Breast epithelium (tissue), 3 donors: ENCODE data around the gene SFXN2.

Source experiments
- POLR2A ChIP-seq: fragments of 450-650 bp; IDR thresholded peaks from one replicate; pipeline ENCODE4 v1.6.1; 2016; ENCODE audit warnings: antibody characterized with exemption, mild to moderate bottlenecking, moderate library complexity
- POLR2AphosphoS5 ChIP-seq, 3 donors: sonication (generic); formaldehyde crosslinking; IDR thresholded peaks; one replicate each; pipeline ENCODE4 v1.6.1; 2017; ENCODE audit warnings: antibody characterized with exemption in 3 of 3
- TF ChIP-seq, protein P1 (sequence below), 3 donors: fragments of 450-650 bp; IDR thresholded peaks; one replicate each; pipeline ENCODE4 v1.5.1; 2016 to 2017; ENCODE audit warnings: antibody characterized with exemption in 3 of 3, mild to moderate bottlenecking in 3 of 3, moderate library complexity in 3 of 3

DNA sequence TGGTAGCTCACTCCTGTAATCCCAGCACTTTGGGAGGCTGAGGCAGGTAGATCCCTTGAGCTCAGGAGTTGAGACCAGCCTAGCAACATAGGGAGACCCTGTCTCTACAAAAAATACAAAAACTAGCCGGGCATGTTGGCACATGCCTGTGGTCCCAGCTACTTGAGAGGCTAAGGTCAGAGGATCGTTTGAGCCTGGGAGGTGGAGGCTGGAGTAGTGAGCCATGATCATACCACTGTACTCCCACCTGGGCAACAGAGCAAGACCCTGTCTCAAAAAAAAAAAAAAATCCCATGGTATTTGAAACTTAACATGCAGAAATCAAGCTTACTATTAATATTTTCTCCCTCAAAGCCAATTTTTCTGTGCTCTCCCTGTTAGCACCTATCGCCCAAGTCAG lies 5.9 kb downstream of the SFXN2 start:
- TF ChIP-seq, protein P1, sequence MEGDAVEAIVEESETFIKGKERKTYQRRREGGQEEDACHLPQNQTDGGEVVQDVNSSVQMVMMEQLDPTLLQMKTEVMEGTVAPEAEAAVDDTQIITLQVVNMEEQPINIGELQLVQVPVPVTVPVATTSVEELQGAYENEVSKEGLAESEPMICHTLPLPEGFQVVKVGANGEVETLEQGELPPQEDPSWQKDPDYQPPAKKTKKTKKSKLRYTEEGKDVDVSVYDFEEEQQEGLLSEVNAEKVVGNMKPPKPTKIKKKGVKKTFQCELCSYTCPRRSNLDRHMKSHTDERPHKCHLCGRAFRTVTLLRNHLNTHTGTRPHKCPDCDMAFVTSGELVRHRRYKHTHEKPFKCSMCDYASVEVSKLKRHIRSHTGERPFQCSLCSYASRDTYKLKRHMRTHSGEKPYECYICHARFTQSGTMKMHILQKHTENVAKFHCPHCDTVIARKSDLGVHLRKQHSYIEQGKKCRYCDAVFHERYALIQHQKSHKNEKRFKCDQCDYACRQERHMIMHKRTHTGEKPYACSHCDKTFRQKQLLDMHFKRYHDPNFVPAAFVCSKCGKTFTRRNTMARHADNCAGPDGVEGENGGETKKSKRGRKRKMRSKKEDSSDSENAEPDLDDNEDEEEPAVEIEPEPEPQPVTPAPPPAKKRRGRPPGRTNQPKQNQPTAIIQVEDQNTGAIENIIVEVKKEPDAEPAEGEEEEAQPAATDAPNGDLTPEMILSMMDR (IDR thresholded peaks at IDR 0.05), result no peak
- TF ChIP-seq POLR2A (no peak), POLR2AphosphoS5 (IDR thresholded peaks at IDR 0.05) (no peak)
